Fibroblast of the aortic adventitia (primary cell): ENCODE measurements around the gene IL16. TPM values are rescaled to one million over a fixed set of nuclear protein-coding genes. Genes with fewer than 3 reads are reported as not detected.
A peak's percentile ranks its signal among the peaks of the same experiment; 100 is the strongest.
"Not testable (repeated sequence)": the region's sequence is repeated elsewhere in the genome, so short reads cannot be mapped to it uniquely, and the experiment has no call there.

Experiments
- DNase-seq: peaks from one replicate; pipeline ENCODE4 v3.0.0-alpha.2; 2010; ENCODE audit warnings: low read depth
- H3K4me3 ChIP-seq: 2 replicates; pipeline ENCODE4 v1.5.1; 2011; ENCODE audit warnings: low read depth, mild to moderate bottlenecking, control low read depth, low read length, moderate library complexity
- total RNA-seq: library from RNA; depleted of rRNA; stranded (reverse); fragments of >200 nt; gene quantifications from 2 replicates; pipeline ENCODE4 v1.2.3, GENCODE V29; 2012; ENCODE audit warnings: low replicate concordance
- TF ChIP-seq, protein P1 (sequence below): IDR thresholded peaks from 2 replicates; pipeline ENCODE4 v1.5.1; 2011; ENCODE audit warnings: mild to moderate bottlenecking, low read length, control low read depth, inconsistent platforms; ENCODE audit not compliant: insufficient read depth

IL16 gene
- total RNA-seq, 1 donor: 1.4 TPM

- peak; percentile 66 for DNase-seq
- TF ChIP-seq, protein P1, sequence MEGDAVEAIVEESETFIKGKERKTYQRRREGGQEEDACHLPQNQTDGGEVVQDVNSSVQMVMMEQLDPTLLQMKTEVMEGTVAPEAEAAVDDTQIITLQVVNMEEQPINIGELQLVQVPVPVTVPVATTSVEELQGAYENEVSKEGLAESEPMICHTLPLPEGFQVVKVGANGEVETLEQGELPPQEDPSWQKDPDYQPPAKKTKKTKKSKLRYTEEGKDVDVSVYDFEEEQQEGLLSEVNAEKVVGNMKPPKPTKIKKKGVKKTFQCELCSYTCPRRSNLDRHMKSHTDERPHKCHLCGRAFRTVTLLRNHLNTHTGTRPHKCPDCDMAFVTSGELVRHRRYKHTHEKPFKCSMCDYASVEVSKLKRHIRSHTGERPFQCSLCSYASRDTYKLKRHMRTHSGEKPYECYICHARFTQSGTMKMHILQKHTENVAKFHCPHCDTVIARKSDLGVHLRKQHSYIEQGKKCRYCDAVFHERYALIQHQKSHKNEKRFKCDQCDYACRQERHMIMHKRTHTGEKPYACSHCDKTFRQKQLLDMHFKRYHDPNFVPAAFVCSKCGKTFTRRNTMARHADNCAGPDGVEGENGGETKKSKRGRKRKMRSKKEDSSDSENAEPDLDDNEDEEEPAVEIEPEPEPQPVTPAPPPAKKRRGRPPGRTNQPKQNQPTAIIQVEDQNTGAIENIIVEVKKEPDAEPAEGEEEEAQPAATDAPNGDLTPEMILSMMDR: no peak
Observed at GRCh38 chr15:81157195-81157938, 39.3 kb upstream of the IL16 start.

GRCh38 chr15:81157939-81158223, 38.8 kb upstream of the IL16 start:
- TF ChIP-seq, protein P1: no peak
- no peak for DNase-seq
- no peak overlapping the region for H3K4me3 ChIP-seq

More at GRCh38 chr15:81157195-81157938, 39.3 kb upstream of the IL16 start:
- H3K4me3 ChIP-seq: no peak overlapping the region

DNA sequence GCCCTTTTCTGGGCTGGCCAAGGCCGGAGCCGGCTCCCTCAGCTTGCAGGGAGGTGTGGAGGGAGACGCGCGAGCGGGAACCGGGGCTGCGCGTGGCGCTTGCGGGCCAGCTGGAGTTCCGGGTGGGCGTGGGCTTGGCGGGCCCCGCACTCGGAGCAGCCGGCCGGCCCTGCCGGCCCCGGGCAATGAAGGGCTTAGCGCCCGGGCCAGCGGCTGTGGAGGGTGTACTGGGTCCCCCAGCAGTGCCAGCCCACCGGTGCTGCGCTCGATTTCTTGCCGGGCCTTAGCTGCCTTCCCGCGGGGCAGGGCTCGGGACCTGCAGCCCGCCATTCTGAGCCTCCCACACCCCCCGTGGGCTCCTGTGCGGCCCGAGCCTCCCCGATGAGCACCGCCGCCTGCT, 38.1 kb upstream of the IL16 start:
- DNase-seq, H3K4me3 ChIP-seq: not testable (repeated sequence)

DNA sequence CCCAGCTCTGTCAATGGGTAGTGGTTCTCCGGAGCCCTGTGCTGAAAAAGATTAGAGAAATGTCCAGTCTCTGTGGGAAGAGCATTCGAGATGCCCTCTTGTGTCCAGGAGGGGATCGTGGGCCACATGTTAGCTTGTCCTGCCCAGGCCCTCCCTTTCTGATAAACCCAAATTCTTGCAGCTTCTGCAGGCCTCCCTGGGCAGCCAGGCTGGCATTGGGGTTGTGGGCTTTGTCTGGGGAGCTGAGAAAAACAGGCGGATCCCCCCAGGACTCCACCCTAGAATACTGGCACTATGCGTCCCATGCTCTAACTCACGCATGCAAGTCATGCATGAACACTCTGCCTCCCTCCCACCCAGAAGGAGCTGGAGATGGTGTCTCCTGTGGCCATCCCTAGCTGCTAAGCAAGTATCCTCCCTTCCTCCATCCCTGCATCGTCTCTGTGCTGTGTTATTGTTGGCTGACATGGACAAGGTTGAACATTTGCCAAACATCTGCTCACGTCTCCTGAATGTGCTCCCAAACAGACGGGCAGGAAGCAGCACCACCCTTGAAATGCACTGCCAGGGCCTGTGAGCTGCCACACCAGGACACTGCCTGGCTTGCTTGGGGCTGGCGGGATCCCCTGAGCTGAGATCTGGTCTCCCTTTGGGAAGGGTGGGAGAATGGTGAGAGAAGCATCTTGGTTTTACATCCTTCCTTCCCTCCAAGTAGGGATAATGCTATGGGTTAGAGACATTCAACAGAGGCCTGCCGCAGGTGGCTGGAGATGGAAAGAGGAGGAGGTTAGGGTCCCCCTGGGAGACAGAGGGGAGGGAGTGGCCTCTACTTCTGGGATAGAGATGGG, 36.1 kb upstream of the IL16 start:
- no peak overlapping the region for H3K4me3 ChIP-seq
- TF ChIP-seq, protein P1: no peak
- DNase-seq: peak; percentile 96

DNA sequence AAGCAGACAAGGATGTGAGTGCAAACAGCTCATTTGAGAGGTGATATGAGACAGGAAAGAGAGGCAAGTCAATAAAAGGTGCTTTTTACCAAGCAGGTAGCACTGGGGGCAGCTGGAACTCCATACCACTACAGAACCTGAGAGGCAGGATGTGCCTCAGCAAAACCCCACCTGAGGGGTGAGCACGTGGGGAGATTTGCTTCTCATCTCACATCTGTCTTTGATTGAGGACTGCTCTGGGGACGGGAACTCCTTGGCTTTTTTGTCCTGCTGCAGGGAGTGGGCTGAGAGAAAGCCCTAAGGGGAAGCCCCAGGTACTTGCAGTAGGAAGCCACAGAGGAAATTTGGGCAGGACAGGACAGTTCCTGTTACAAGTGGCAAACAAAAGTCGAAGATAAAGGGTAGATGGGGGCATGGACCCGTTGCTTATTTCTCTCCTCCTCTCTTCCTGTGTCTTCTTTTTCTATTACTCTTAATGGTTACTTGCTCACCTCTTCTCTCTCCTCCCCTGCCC, 35.5 kb upstream of the IL16 start:
- TF ChIP-seq, protein P1: no peak
- no peak overlapping the region for H3K4me3 ChIP-seq
- DNase-seq: no peak

GRCh38 chr15:81161851-81162250, 34.8 kb upstream of the IL16 start:
- no peak for DNase-seq

More at GRCh38 chr15:81161851-81162250, 34.8 kb upstream of the IL16 start:
- H3K4me3 ChIP-seq: no peak overlapping the region
- TF ChIP-seq, protein P1: no peak
